Left ventricle myocardium inferior (tissue), 1 donor: ENCODE results near the gene ABLIM2. TPM values are rescaled to one million over a fixed set of nuclear protein-coding genes. Genes with fewer than 3 reads are reported as not detected.

Experiments used
- DNase-seq: peaks from one replicate; pipeline ENCODE4 v3.0.0-alpha.2; 2020
- H3K27ac ChIP-seq: fragments of 200-600 bp; replicated peaks from 2 replicates; pipeline ENCODE4 v1.8.0; 2021
- H3K27me3 ChIP-seq: fragments of 200-600 bp; 2 replicates; pipeline ENCODE4 v1.8.0; 2021; ENCODE audit warnings: low read depth
- H3K36me3 ChIP-seq: fragments of 200-600 bp; 2 replicates; pipeline ENCODE4 v1.8.0; 2021
- H3K4me1 ChIP-seq: fragments of 200-600 bp; 2 replicates; pipeline ENCODE4 v1.8.0; 2021
- H3K4me3 ChIP-seq: fragments of 200-600 bp; 2 replicates; pipeline ENCODE4 v1.8.0; 2021; ENCODE audit warnings: mild to moderate bottlenecking, moderate library complexity
- H3K9me3 ChIP-seq: fragments of 200-600 bp; replicated peaks from 2 replicates; pipeline ENCODE4 v1.8.0; 2021
- CTCF ChIP-seq: fragments of 200-600 bp; IDR thresholded peaks from 2 replicates; pipeline ENCODE4 v1.8.0; 2021; ENCODE audit warnings: antibody characterized with exemption, mild to moderate bottlenecking, borderline replicate concordance
- intact Hi-C: fragments of 100-400 bp; cut with micrococcal nuclease; formaldehyde crosslinking; loops from one replicate; pipeline ENCODE4 v1.11.0; 2022
- total RNA-seq: library from RNA; stranded (reverse); fragmentation: NEBNext Ultra II Directional; extraction: Animal tissue kit (Norgen Biotek cat#: 25700); gene quantifications from one replicate; pipeline ENCODE4 v1.2.1, GENCODE V29; 2021
- donor health status: DM: no; HTN: yes; CAD: no; lungs with severe emphysema.

ABLIM2 gene
- total RNA-seq, 1 donor from 2014 or later = 43.5 TPM

- no peaks in the 10 kb centered on the region for H3K36me3 ChIP-seq
- TF ChIP-seq CTCF = no peak
- DNase-seq = no peak
- intact Hi-C loops = no loop called here
- peaks cover 11% of the 10 kb centered on the region for H3K27me3 ChIP-seq
- H3K4me3 ChIP-seq = no peak overlapping the region
- no peak overlapping the region for H3K27ac ChIP-seq
- peaks cover 53% of the 10 kb centered on the region for H3K4me1 ChIP-seq
- no peaks in the 10 kb centered on the region for H3K9me3 ChIP-seq
Measured at GRCh38 chr4:8155660-8156421, 2.8 kb downstream of the ABLIM2 start.

- H3K27me3 ChIP-seq = peaks cover 11% of the 10 kb centered on the region
- no peaks in the 10 kb centered on the region for H3K9me3 ChIP-seq
- H3K36me3 ChIP-seq = no peaks in the 10 kb centered on the region
- TF ChIP-seq CTCF = no peak
- no peak overlapping the region for H3K27ac ChIP-seq
- no peak for DNase-seq
- H3K4me1 ChIP-seq = peaks cover 50% of the 10 kb centered on the region
- intact Hi-C loops = no loop called here
- H3K4me3 ChIP-seq = no peak overlapping the region
Measured at GRCh38 chr4:8155048-8155447, 3.6 kb downstream of the ABLIM2 start.

- no peaks in the 10 kb centered on the region for H3K36me3 ChIP-seq
- no peak overlapping the region for H3K27ac ChIP-seq
- no peaks in the 10 kb centered on the region for H3K9me3 ChIP-seq
- no peak overlapping the region for H3K4me3 ChIP-seq
- no peak for TF ChIP-seq CTCF
- peaks cover 11% of the 10 kb centered on the region for H3K27me3 ChIP-seq
- H3K4me1 ChIP-seq = peaks cover 38% of the 10 kb centered on the region
- no peak for DNase-seq
- intact Hi-C loops = no loop called here
Measured at GRCh38 chr4:8153441-8153840, 5.2 kb downstream of the ABLIM2 start.

GRCh38 chr4:8152865-8153257 lies 5.8 kb downstream of the ABLIM2 start:
- intact Hi-C loops = no loop called here
- H3K27ac ChIP-seq = peak overlapping the region; percentile 51
- no peak for DNase-seq
- H3K27me3 ChIP-seq = peaks cover 7% of the 10 kb centered on the region
- H3K9me3 ChIP-seq = no peaks in the 10 kb centered on the region
- H3K4me1 ChIP-seq = peaks cover 32% of the 10 kb centered on the region
- H3K4me3 ChIP-seq = peak overlapping the region; percentile 11
- TF ChIP-seq CTCF = no peak
- H3K36me3 ChIP-seq = no peaks in the 10 kb centered on the region

GRCh38 chr4:8152090-8152864 lies 6.3 kb downstream of the ABLIM2 start:
- Histone ChIP-seq H3K4me3 (peak overlapping the region; percentile 11), H3K9me3 (no peaks in the 10 kb centered on the region), H3K27ac (peak overlapping the region; percentile 51), H3K4me1 (peaks cover 27% of the 10 kb centered on the region), H3K36me3 (no peaks in the 10 kb centered on the region), H3K27me3 (peaks cover under 1% of the 10 kb centered on the region)
- intact Hi-C loops = no loop called here
- DNase-seq = no peak
- no peak for TF ChIP-seq CTCF
